ENCODE measurements around the gene CPTP.
"Not testable (repeated sequence)": the region's sequence is repeated elsewhere in the genome, so short reads cannot be mapped to it uniquely, and the experiment has no call there.

Gene CPTP

DNA sequence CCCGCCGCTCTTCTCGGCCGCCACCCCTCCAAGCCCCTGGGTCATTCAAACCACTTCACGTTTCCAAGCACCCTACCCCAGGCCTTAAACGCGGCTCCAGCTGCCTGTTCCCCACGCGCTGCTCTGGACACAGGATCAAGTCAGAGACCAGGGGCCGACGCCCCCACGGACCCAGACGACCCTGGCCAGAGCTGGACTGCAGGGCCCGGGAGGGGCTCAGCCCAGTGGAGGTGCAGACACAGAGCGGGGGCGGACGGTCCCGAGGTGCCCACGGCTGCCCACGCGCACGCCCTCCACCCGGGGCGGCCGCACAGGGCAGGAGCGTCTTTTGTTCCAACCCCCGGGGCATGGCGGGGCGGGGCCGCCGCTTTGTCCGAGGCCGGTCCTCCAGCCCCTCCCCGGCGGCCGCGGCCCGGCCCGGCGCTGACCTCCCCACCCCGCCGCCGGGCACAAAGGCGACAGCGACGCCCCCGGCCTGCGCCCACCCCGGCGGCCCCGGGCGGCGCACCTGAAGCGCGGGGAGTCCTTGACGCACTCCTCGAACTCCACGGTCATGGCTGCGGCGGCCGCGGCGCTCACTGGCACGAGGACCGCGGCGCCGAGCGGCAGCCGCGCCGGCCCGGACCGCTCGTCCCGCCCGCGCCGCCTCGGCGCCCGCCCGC is 17.2 kb upstream of the CPTP start:
- no peak for DNase-seq

DNA sequence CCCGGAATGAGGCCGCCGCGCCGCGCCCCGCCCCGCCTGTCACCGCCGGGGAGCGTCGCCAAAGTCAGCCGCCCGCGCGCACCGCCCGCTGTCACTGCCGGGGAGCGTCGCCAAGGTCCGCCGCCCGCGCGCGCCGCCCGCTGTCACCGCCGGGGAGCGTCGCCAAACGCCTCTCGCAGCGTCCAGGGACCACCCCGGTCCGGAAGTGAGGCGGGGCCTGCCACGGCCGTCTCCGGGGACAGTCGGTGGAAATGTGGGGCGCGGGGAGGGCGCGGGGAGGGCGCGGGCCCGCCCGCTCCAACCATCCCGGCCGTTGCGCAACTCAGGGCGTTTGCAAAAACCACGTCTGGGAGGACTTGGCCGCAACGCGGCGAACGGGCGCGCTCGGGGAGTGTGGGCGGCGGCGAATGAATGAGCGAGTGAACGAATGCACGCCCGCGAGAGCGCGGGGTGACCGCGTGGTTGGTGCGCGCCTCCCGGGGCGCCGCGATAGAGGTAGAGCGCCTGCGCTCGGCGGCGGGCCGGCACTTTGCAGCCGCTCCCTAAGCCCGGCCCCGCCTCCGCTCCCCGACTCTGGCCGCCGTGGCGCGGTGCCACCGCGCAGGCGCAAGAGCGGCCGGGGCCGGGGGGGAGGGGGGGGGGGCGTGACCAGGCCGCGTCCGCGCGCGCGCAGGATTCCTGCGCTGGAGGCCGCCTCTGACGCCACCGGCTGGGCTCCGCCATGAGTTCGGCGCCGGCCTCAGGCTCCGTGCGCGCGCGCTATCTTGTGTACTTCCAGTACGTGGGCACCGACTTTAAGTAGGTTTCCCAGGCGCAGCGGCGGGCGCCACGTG is 16.5 kb upstream of the CPTP start, which contains the start of the genes ACAP3 and PUSL1:
TSS of gene ACAP3 (minus strand) at position 8 of the 833 bp plus-strand sequence. CDS start 115 bp downstream, outside the sequence.
TSS of gene PUSL1 (plus strand) at position 675 of the 833 bp plus-strand sequence. CDS start at position 722, 47 bp downstream.
- DNase-seq: peak; percentile 79

DNA sequence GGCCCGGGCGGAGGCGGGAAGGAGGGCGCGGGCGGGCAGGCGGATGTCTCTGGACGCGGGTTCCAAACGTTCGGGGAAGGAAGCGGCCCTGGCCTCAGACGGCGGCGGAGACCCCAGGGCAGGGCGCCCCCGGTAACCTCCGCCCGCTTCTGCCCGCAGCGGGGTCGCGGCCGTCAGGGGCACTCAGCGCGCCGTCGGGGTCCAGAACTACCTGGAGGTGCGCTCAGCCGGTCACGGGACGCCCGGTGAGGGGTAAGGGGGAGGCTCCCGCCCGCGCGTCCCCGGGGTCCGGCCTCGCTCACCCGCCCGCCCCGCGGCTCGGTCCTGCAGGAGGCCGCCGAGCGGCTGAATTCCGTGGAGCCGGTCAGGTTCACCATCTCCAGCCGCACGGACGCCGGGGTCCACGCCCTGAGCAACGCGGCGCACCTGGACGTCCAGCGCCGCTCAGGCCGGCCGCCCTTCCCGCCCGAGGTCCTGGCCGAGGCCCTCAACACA is 15.8 kb upstream of the CPTP start:
- DNase-seq: no peak

DNA sequence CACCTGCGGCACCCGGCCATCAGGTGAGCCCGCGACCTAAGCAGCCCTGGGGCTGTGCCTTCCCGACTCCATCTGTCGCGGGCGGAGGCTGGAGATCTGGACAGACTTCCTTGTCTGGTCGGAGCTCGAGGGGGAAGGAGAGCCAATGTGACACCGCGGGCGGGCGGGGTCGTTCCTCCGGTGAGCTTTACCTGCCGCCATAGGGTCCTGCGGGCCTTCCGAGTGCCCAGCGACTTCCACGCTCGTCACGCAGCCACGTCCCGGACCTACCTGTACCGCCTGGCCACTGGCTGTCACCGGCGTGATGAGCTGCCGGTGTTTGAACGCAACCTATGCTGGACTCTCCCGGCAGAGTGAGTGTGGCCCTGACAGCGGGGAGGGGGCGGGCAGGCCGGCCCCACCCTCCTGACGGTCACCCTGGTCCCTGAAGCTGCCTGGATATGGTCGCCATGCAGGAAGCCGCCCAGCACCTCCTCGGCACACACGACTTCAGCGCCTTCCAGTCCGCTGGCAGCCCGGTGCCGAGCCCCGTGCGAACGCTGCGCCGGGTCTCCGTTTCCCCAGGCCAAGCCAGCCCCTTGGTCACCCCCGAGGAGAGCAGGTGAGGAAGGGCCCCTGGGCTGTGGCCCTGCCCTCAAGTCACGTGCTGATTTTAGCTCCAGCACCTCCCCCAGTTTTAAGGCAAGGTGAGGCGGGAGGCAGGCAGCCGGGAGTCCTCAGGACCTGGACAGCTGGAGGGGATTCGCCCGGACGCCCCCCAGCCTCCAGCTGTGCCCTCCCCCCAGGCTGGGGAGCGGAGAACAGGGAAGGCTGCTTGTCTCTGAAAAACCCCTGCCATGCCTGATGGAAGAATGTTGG is 15.1 kb upstream of the CPTP start:
- DNase-seq: no peak

DNA sequence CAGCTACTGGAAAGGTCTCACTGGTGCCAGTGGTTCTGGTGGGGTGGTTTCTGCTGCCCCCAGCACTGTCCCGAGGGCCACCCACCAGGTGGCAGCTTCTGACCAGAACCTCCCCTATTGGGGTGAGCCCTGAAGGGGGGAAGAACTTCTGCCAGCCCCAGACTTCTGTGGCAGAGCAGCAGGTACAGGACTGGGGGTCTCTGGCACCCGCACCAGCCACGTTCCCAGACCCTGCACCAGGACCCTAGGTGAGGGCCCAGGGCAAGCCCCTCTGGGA is 14.6 kb upstream of the CPTP start:
- DNase-seq: no peak

DNA sequence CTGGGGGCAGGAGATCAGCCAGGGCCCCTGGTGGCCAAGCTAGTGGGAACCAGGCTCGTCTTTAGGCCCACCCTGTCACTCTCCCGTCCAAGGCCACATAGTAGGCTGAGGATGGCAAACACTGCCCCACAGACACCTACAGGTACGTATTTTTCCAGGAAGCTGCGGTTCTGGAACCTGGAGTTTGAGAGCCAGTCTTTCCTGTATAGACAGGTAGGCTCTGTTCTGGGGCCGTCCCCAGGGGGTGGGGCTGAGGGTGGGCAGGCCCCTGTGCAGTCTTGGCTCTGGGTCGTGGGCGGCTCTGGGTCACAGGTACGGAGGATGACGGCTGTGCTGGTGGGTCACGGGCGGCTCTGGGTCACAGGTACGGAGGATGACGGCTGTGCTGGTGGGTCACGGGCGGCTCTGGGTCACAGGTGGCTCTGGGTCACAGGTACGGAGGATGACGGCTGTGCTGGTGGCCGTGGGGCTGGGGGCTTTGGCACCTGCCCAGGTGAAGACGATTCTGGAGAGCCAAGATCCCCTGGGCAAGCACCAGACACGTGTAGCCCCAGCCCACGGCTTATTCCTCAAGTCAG is 14.0 kb upstream of the CPTP start:
- DNase-seq: no peak

DNA sequence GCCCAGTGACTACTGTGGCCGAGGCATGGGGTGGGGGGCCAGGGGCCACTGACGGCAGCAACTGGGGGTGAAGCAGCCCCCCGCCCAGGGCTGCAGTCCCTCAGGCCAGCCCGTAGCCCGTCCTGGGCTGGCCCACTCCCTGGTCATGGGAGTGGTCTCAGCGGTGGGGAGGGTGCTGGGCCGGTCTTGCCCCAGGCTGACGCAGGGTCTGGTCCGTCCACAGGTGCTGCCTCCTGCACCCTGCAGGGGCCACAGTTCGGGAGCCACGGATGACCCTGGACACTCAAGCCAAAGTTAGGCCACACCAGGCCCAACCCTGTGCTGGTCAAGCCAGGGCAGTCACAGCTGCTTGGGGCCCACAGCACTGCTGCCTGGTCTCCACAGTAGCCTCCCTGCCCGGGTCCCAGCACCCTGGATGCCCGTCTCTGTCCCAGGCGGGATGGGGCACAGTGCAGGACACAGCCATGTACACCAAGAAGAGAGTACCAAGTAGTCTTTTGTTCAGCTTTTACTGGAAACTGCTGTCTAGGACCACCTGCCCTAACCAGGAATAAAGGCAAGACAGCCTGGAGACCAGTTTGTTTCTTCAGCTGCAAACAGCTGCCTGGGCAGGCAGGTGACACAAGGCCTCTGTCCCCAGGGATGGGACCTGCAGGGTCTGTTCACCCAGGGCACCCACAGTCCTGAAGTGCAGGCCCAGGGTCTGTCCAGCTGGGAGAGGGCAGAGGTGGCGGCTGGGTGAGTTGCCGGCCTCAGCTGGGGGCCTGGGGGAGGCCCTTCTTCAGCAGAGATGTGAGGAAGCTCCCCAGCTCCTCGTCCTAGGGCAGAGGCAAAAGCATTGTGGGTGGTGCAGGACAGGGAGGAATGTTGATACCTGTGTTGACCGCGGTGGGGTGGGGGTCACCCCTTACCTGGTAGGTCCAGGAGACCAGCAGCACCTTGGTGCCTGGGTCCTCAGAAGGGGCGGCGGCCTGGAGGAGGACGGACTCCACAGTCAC is 13.2 kb upstream of the CPTP start:
- no peak for DNase-seq

DNA sequence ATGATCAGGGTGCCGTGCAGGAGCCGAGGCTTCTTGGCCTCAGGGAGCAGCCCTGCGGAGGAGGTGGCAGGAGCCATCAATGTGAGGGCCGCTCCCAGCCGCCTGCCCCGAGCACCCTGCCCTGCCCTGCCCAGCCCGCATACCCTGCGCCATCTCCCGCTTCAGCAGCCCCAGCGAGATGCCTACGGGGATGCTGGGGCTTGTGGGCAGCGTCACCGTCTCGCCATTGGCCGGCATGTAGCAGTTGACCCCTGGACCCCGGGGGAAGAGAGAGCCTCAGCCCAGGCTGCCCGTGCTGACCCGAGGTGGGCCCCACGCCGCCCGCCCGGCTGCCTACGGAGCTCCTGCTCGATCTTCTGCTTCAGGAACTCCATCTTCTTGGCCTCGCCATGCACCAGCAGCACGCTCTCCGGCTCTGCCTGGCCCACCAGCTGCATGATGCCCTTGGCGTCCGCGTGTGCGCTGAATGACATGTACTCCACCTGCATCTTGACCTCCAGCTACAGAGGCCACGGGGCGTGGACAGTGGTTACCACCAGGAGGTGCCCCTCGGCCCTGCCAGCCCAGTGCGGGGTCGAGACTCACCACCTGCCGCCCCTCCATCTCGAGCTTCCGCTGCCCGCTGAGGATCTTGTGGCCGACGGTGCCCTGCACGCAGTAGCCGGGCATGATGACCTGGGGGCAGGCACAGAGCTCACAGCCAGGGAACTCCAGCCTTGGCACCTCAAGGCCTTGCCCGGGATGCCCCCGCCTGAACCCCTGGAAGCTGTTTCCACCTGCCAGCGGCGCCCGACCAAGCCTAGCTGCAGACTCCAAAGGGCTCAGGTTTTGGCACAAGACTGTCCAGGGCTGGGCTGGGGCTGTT is 11.9 kb upstream of the CPTP start:
- DNase-seq: no peak

DNA sequence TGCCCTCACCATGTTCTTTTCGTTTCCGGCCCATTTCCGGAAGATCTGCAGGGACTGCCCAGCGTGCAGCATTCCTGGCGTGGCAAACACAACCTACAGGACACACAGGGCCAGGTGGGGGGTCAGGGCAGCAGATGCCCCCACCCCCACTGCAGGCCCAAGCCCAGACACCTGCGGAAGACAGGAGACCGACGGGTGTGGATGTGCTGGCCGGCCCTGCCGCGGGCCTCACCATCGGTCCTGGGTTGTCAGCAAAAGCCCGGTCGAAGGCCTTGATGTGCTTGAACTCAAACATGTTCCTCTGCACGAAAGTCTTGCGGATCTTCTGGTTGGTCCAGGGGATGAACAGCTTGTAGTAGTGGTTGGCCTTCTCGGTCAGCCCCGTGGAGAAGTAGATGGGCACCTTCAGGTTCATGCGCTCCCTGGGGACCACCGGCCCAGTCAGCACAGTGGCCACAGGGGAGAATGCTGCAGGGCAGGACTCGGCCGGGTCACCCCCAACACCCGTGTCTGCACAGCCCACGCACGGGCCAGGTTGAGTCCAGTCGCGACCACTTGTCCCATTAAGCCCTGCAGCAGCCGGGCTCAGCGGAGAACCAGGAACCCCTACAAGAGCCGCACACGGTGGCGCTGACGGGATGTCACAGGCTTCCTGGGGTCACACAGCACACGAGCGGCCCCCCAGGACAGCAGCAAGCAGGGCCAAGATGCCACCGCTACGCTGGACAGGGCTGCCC is 10.9 kb upstream of the CPTP start:
- no peak for DNase-seq

DNA sequence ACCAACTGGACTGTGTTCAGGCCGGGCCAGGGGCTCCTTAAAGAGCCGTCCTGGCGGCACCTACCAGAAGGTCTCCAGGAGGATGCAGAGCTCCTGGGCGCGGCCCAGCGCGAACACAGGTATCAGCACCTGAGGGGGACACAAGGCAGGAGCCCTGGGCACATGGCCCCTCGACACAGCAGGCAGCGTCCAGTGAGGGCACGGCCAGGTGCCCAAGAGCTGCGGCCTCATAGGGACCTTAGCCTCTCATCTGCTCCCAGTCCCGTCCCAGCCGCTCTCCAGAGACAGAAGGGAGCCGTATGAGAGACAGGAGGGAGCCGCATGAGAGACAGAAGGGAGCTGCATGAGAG is 10.4 kb upstream of the CPTP start:
- no peak for DNase-seq

DNA sequence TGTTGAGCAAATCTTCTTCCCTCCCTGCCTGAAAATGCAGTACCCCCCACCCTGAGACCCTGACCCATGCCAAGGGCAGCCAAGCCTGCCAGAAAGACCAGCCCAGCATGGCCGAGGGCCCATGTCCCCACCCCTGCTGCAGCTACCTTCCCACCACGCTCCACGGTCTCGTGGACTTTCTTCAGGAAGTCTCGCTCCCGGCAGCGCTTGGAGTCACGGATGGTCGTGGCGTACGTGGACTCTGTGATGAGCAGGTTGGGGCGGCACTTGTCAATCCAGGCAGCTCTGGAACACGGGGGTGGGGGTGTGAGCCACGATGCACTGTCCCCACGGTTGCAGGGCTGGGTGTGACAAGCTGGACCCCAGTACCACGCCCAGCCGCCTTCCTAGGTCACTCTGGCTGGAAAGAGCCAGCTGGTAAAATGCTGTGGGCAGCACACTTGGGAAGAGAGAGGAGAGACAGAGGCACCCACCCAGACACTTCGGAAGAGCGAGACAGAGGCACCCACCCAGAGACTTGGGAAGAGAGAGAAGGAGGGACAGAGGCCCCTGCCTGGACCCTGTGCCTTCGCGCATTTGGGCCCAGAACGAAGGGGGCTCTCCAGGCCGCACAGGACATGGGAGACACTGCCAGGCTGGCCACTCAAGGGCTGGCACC is 9.8 kb upstream of the CPTP start:
- no peak for DNase-seq

DNA sequence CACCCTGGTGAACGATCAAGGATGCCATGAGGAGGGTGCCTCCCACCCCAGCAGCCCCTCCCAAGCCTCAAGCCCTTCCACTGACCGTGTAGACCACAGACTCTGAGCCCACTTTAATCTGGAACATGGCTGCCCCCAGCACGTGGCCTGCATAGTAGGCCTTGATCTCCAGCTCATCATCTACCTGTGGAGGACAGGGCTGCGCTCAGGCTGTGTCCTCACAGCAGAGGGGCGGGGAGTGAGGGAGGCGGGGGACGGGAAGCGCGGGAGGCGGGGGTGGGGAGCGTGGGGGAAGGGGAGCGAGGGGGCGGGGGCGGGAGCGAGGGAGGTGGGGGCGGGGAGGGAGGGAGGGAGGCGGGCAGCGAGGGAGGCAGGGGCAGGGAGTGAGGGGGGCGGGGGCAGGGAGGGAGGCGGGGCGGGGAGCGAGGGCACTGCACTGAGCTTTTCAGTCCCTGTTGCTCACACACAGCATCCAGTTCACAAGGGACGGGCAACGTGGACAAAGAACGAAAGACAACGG is 9.1 kb upstream of the CPTP start:
- DNase-seq: no peak

DNA sequence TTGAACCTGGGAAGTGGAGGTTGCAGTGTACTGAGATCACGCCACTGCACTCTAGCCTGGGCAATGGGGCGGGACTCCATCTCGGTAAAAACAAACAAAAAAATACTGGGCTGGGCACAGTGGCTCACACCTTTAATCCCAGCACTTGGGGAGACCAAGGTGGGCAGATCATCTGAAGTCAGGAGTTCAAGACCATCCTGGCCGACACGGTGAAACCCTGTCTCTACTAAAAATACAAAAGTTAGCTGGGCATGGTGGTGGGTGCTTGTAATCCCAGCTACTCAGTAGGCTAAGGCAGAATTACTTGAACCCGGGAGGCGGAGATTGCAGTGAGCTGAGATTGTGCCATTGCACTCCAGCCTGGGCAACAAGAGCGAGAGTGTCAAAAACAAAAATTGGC is 8.4 kb upstream of the CPTP start:
- DNase-seq: not testable (repeated sequence)

DNA sequence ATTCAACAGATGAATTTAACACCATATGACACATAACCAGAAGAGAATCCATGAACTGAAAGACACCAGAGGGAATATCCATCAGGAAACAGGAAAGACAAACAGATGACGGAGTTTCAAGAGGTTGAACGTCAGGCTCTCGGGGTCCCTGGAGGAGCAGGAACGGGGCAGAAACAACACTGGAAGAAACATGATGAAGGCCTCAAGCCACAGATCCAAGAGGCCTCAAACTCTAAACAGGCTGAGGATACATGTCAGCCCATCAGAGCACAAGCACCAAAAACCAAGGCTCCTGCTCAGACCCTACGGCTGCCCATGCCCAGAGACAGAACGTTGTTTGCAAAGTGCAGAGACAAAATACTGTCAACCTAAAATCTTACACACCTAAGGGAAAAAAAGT is 7.2 kb upstream of the CPTP start:
- no peak for DNase-seq

DNA sequence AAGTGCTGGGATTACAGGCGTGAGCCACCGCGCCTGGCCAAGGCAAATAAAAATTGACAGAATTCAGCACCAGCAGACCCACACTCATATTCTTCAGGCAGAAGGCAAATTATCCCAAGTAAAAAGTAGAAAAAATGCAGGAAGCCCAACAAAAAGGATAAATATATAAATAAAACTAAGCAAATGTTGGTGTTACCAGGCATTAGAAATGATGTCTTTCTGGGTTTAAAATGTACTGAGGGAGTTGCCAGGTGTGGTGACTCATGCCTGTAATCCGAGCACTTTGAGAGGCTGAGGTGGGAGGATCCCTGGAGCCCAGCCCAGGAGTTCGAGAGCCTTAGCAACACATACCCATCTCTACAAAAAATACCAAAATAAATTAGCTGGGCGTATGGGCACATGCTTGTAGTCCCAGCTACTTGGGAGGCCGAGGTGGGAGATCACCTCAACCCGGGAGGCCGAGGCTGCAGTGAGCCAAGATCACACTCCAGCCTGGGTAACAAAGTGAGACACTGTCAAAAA is 6.4 kb upstream of the CPTP start:
- no peak for DNase-seq

DNA sequence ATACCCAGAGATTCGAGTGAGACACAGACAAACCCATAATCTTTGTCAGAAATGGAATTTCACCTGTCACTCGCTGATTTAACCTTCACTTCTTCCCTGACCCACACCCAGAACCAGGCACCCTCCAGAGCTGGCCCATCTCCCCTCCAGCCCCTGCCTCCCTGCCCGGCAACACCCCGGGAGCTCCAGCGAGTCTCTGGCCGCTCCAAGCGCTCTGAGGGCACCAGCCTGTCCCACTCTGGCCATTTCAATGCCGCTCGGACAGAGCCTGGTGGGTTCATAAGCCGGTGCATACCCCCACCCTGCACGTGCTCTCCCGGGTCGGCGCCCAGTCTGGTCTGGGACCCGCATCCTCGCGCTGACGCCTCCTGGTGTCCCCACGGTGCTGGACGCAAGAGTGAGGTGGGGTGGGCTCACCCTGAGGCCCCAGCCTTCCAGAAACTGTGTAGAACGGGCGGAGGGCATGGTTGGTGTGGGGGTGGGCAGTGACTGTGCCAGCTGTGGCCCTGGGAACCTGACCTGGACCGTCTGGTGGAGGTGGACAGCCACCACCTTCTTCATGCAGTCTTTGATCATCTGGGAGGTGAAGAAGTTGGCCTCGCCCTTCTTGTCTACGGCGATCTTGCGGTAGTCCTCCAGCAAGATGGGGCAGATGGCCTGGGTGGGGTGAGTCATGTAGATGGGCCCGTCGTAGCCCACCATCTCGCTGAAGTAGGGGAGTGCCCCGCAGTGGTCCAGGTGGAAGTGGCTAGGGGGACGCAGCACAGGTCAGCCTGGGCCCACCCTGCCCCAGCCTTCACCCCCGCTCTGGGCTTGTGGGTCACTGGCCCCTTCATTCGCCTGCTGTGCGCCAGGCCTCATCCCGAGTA is 5.6 kb upstream of the CPTP start:
- no peak for DNase-seq

DNA sequence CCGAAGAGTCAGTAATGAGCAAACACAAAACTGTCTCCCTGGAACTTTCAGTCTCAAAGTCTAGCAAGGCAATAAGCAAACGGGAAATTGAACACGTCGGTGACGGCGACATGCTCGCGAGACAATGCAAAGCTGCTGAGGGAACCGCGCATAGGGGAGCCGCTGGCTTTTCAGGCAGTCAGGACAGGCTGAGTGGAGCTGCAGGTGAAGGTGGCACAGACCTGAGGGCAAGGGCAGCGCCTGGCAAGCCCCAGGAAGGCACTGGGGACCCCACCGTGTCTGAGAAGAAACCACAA is 5.0 kb upstream of the CPTP start:
- no peak for DNase-seq

All from GF-D8 (cell line).